ENCODE data around the gene MINPP1. TPM values are rescaled to one million over a fixed set of nuclear protein-coding genes. Genes with fewer than 3 reads are reported as not detected.

Gene MINPP1
- total and polyA plus RNA-seq, 2 of the 13 experiments (the other 11 are each of a cell fraction or from before 2014, with no cell fraction given), result 19.2 to 53.7 TPM

- no peak for TF ChIP-seq MLXIP (CRISPR knock-in tag; IDR thresholded peaks at IDR 0.05; ENCODE audit: borderline replicate concordance)
- peak; percentile 90 for TF ChIP-seq NR2F2 (IDR thresholded peaks at IDR 0.05; ENCODE audit: borderline replicate concordance, low read depth)
- peak; percentile 72 for TF ChIP-seq GATAD1 (CRISPR knock-in tag; IDR thresholded peaks at IDR 0.05)
- TF ChIP-seq ZZZ3 (CRISPR knock-in tag; IDR thresholded peaks at IDR 0.05; ENCODE audit: borderline replicate concordance), result no peak
- TF ChIP-seq YEATS4 (CRISPR knock-in tag; IDR thresholded peaks at IDR 0.05; ENCODE audit: borderline replicate concordance), result peak; percentile 43; the same call in 1 of the 2 replicates
- TF ChIP-seq EP300 (IDR thresholded peaks at IDR 0.05; ENCODE audit: low read depth in 2 of 2, low read length in 2 of 2), result peak; percentile 79 to 98
- peak; percentile 97 for TF ChIP-seq EP300 (CRISPR knock-in tag; IDR thresholded peaks at IDR 0.05; ENCODE audit: borderline replicate concordance)
- peak; percentile 30; the same call in 1 of the 2 replicates for TF ChIP-seq ZNF7 (CRISPR knock-in tag; IDR thresholded peaks at IDR 0.05)
- peak; percentile 64 for TF ChIP-seq RBFOX2 (IDR thresholded peaks at IDR 0.05; ENCODE audit: low read depth, low read length)
- no peak; the same call in 1 of the 2 replicates for TF ChIP-seq ZNF512B (CRISPR knock-in tag; IDR thresholded peaks at IDR 0.05; ENCODE audit: borderline replicate concordance)
- no peak for TF ChIP-seq SP1 (IDR thresholded peaks at IDR 0.05)
- peak; percentile 51; the same call in 1 of the 2 replicates for TF ChIP-seq SP1 (CRISPR knock-in tag; IDR thresholded peaks at IDR 0.05)
- no peak for TF ChIP-seq DNMT1 (CRISPR knock-in tag; IDR thresholded peaks at IDR 0.05)
- TF ChIP-seq ZNF878 (CRISPR knock-in tag; IDR thresholded peaks at IDR 0.05), result peak; percentile 89; the same call in 1 of the 2 replicates
- peak; percentile 82 for TF ChIP-seq HINFP (CRISPR knock-in tag; IDR thresholded peaks at IDR 0.05; ENCODE audit: low read depth)
- TF ChIP-seq SMYD3 (CRISPR knock-in tag; IDR thresholded peaks at IDR 0.05), result peak; percentile 87; the same call in 1 of the 2 replicates
- peak; percentile 62; the same call in 1 of the 2 replicates for TF ChIP-seq ZNF691 (CRISPR knock-in tag; IDR thresholded peaks at IDR 0.05; ENCODE audit: borderline replicate concordance, low read depth)
- peak; percentile 43; the same call in 1 of the 2 replicates for TF ChIP-seq KLF9 (CRISPR knock-in tag; IDR thresholded peaks at IDR 0.05; ENCODE audit: low read depth)
- TF ChIP-seq ZNF317 (CRISPR knock-in tag; IDR thresholded peaks at IDR 0.05), result peak; percentile 77
- TF ChIP-seq MZF1 (CRISPR knock-in tag; IDR thresholded peaks at IDR 0.05; ENCODE audit: borderline replicate concordance), result no peak
- TF ChIP-seq FOXK1 (CRISPR knock-in tag; IDR thresholded peaks at IDR 0.05; ENCODE audit: borderline replicate concordance, low read depth), result peak; percentile 94; the same call in 1 of the 2 replicates
- TF ChIP-seq ESRRA (CRISPR knock-in tag; IDR thresholded peaks at IDR 0.05; ENCODE audit: low read depth), result peak; percentile 64
Observed at GRCh38 chr10:87500646-87501048, 4.0 kb upstream of the MINPP1 start (continued).

Data from HepG2 (cell line).